ENCODE results near the gene NCOA3. TPM values are rescaled to one million over a fixed set of nuclear protein-coding genes. Genes with fewer than 3 reads are reported as not detected.

Gene NCOA3
- total RNA-seq, 1 donor from 2014 or later, result 37.3 TPM

DNA sequence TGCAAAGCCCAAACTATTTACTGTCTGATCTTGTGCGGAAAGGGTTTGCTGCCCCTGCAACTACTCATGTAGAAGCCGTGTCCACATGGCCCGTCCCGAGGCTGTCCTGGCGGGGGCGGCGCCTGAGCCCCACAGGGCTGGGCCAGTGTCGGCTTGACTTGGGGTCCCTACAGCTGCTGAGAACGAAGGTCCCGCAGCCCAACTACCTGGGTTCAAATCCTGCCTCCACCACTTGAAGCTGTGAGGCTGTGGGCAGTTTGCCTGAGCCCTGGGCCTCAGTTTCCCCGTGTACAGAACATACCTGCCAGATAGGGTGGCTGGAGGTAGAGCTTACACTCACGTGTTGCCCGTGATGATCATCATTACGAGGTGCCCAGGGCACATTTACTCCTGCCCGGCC, 172.5 kb downstream of the NCOA3 start:
- peaks cover 9% of the 10 kb centered on the region for H3K36me3 Mint-ChIP-seq
- H3K27ac Mint-ChIP-seq, result no peak overlapping the region
- no peaks in the 10 kb centered on the region for H3K9me3 Mint-ChIP-seq
- no peaks in the 10 kb centered on the region for H3K27me3 Mint-ChIP-seq
- TF ChIP-seq, protein P1, sequence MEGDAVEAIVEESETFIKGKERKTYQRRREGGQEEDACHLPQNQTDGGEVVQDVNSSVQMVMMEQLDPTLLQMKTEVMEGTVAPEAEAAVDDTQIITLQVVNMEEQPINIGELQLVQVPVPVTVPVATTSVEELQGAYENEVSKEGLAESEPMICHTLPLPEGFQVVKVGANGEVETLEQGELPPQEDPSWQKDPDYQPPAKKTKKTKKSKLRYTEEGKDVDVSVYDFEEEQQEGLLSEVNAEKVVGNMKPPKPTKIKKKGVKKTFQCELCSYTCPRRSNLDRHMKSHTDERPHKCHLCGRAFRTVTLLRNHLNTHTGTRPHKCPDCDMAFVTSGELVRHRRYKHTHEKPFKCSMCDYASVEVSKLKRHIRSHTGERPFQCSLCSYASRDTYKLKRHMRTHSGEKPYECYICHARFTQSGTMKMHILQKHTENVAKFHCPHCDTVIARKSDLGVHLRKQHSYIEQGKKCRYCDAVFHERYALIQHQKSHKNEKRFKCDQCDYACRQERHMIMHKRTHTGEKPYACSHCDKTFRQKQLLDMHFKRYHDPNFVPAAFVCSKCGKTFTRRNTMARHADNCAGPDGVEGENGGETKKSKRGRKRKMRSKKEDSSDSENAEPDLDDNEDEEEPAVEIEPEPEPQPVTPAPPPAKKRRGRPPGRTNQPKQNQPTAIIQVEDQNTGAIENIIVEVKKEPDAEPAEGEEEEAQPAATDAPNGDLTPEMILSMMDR (conservative IDR thresholded peaks at IDR 0.05), result no peak
- H3K4me1 Mint-ChIP-seq (ENCODE audit: unreplicated experiment), result peaks cover 2% of the 10 kb centered on the region
- H3K4me3 Mint-ChIP-seq, result no peak overlapping the region
- no peak for DNase-seq (ENCODE audit: extremely low spot score, unreplicated experiment)

GRCh38 chr20:47674686-47675085, 173.0 kb downstream of the NCOA3 start:
- Mint-ChIP-seq H3K4me1 (ENCODE audit: unreplicated experiment) (peaks cover 6% of the 10 kb centered on the region), H3K27ac (no peak overlapping the region), H3K36me3 (peaks cover 8% of the 10 kb centered on the region), H3K9me3 (no peaks in the 10 kb centered on the region), H3K27me3 (no peaks in the 10 kb centered on the region), H3K4me3 (no peak overlapping the region)
- TF ChIP-seq, protein P1 (conservative IDR thresholded peaks at IDR 0.05), result no peak
- no peak for DNase-seq (ENCODE audit: extremely low spot score, unreplicated experiment)

DNA sequence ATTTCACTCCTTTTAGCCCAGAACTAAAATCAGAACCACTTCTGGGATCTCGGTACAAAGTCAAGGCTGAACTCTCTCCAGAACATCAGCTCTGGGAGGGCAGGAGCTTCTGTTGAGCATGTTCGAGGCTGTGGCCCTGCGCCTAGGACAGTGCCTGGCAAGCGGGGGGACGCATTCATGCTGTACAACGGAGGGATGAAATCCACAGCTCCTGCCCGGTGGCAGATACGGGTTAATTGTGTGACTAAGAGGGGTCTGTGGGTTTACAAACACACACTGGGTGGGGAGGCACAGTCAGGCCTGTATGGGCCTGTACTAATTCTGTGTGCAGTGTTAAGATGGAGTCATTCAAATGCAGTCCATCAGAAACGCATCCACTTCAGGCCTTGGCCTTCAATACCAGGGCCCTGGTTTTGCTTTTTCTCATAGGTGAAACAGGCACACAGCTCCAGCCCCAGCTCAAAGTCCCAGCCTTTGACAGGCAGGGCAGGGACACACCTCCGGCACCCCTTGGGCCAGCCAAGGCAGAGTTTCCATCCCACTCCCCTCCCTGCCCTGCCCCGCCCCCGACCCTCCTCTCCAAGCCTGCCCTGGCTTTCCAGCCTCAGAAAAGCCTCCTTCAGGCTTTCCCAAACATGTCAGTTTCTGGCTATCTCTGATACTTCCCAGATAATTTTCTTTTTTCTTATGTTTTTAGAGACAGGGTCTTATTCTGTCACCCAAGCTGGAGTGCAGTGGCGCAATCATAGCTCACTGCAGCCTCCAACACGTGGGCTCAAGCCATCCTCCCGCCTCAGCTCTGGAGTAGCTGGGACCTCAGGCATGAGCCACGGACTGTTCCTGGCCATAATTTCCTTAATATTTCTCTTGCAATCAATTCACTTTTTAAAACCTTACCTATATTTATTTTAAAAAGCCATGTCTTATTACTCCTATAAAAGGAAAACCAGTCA, 173.8 kb downstream of the NCOA3 start:
- Mint-ChIP-seq H3K9me3 (no peaks in the 10 kb centered on the region), H3K27ac (peak overlapping the region; percentile 21)

DNA sequence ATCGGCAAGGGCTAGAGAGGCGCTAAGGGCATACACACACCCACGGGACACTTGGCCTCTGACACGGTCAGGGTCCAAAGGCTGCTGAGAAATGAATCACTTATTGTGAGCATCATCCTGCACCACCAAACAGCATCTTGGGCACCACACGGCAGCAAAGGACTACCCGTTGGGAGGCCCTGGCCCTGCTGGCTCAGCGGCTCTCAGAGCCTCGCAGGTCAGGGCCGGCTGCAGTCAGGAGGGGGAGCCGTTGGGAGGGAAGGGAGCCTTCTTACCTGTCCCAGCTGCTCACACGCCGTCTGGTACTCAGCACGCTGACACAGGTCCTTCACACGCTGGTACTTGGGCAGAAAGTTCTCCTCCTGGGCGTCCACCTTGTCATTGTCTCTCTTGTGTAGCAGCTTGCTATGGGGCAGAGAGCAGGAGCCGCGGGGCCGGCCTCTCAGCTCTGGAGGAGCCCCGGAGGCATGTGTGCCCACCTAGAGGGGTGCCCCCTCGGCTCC, 174.6 kb downstream of the NCOA3 start:
- Mint-ChIP-seq H3K27ac (peak overlapping the region; percentile 26), H3K9me3 (no peaks in the 10 kb centered on the region), H3K36me3 (peaks cover 5% of the 10 kb centered on the region), H3K27me3 (no peaks in the 10 kb centered on the region), H3K4me3 (no peak overlapping the region), H3K4me1 (ENCODE audit: unreplicated experiment) (peaks cover 6% of the 10 kb centered on the region)
- no peak for DNase-seq (ENCODE audit: extremely low spot score, unreplicated experiment)
- TF ChIP-seq, protein P1 (conservative IDR thresholded peaks at IDR 0.05), result peak; percentile 15

More for the DNA sequence above, 173.8 kb downstream of the NCOA3 start:
- DNase-seq (ENCODE audit: extremely low spot score, unreplicated experiment), result no peak
- peaks cover 6% of the 10 kb centered on the region for H3K4me1 Mint-ChIP-seq (ENCODE audit: unreplicated experiment)
- H3K36me3 Mint-ChIP-seq, result peaks cover 5% of the 10 kb centered on the region
- TF ChIP-seq, protein P1 (conservative IDR thresholded peaks at IDR 0.05), result no peak
- H3K4me3 Mint-ChIP-seq, result no peak overlapping the region
- H3K27me3 Mint-ChIP-seq, result no peaks in the 10 kb centered on the region

GRCh38 chr20:47676912-47677634, 175.4 kb downstream of the NCOA3 start:
- Mint-ChIP-seq H3K9me3 (no peaks in the 10 kb centered on the region), H3K27ac (no peak overlapping the region), H3K27me3 (no peaks in the 10 kb centered on the region), H3K36me3 (peaks cover 7% of the 10 kb centered on the region), H3K4me1 (ENCODE audit: unreplicated experiment) (peaks cover 6% of the 10 kb centered on the region), H3K4me3 (no peak overlapping the region)
- DNase-seq (ENCODE audit: extremely low spot score, unreplicated experiment), result no peak
- TF ChIP-seq, protein P1 (conservative IDR thresholded peaks at IDR 0.05), result no peak

Data from type B pancreatic cell (in vitro differentiated cells).